Activated CD4-positive, alpha-beta memory T cell treated with anti-CD3 and anti-CD28 coated beads for 36 hours (primary cell): ENCODE measurements around the gene FAM13C. TPM values are rescaled to one million over a fixed set of nuclear protein-coding genes. Genes with fewer than 3 reads are reported as not detected.

Experiments
- CTCF ChIA-PET: fragments of 350-600 bp; sonication (Branson Sonifier 250); formaldehyde crosslinking; loops from one replicate; lab custom pipeline; 2021; ENCODE audit warnings: antibody characterized with exemption, inconsistent platforms; lab: Charles Lee
- POLR2A ChIA-PET: fragments of 350-600 bp; sonication (Branson Sonifier 250); formaldehyde crosslinking; loops from one replicate; lab custom pipeline; 2021; ENCODE audit warnings: antibody characterized with exemption; lab: Charles Lee
- DNase-seq: peaks from one replicate; pipeline ENCODE4 v3.0.0-alpha.2; 2020
- H3K27ac Mint-ChIP-seq: one replicate; pipeline ENCODE4 v1.8.0; 2021; ENCODE audit warnings: mixed read lengths
- H3K27me3 Mint-ChIP-seq: one replicate; pipeline ENCODE4 v1.8.0; 2021; ENCODE audit warnings: mixed read lengths
- H3K36me3 Mint-ChIP-seq: one replicate; pipeline ENCODE4 v1.8.0; 2021; ENCODE audit warnings: mixed read lengths
- H3K4me1 Mint-ChIP-seq: one replicate; pipeline ENCODE4 v1.8.0; 2021; ENCODE audit warnings: low read depth, mixed read lengths
- H3K4me3 Mint-ChIP-seq: one replicate; pipeline ENCODE4 v1.8.0; 2021; ENCODE audit warnings: mild to moderate bottlenecking, mixed read lengths
- H3K9me3 Mint-ChIP-seq: one replicate; pipeline ENCODE4 v1.8.0; 2021; ENCODE audit warnings: mixed read lengths
- intact Hi-C: fragments of 100-400 bp; cut with micrococcal nuclease; formaldehyde crosslinking; loops from one replicate; pipeline ENCODE4 v1.15.1; 2023
- total RNA-seq, 2 experiments: library from RNA; stranded (reverse); gene quantifications; one replicate each; pipeline ENCODE4 v1.2.3, GENCODE V29; 2021

FAM13C gene
- total RNA-seq, 2 experiments from 2014 or later, result not detected

- CTCF ChIA-PET, result no interaction called here
- H3K27me3 Mint-ChIP-seq, result no peaks in the 10 kb centered on the region
- H3K4me3 Mint-ChIP-seq, result no peak overlapping the region
- POLR2A ChIA-PET, result no interaction called here
- no peak overlapping the region for H3K27ac Mint-ChIP-seq
- no peaks in the 10 kb centered on the region for H3K4me1 Mint-ChIP-seq
- no peaks in the 10 kb centered on the region for H3K9me3 Mint-ChIP-seq
- DNase-seq, result no peak
- intact Hi-C loops, result no loop called here
- H3K36me3 Mint-ChIP-seq, result no peaks in the 10 kb centered on the region
These were observed 20.5 kb upstream of the FAM13C start for GRCh38 chr10:59382831-59383295.

DNA sequence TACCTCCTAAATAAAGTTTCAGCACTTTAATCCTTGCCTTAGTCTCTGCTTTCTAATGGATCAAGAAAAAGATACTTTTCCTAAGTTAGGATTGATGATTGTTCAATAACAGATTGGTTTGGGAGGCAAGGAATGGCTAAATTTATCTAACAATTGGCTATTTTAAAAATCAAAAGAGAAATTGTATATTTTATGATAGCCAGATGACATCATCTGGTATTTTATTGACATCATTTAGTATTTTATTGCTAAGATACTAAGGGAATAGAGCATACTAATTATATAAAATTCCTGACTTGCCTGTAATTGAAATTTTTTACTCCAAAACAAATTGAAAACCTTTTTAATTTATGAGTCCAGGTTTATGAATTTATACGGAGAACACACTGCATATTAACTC lies 19.3 kb upstream of the FAM13C start:
- no peak overlapping the region for H3K27ac Mint-ChIP-seq

GRCh38 chr10:59376846-59377245 lies 14.5 kb upstream of the FAM13C start:
- Mint-ChIP-seq H3K27ac (no peak overlapping the region), H3K4me3 (no peak overlapping the region), H3K27me3 (no peaks in the 10 kb centered on the region), H3K36me3 (no peaks in the 10 kb centered on the region), H3K9me3 (no peaks in the 10 kb centered on the region), H3K4me1 (no peaks in the 10 kb centered on the region)
- DNase-seq, result no peak
- ChIA-PET POLR2A (no interaction called here), CTCF (no interaction called here)
- intact Hi-C loops, result no loop called here

More for the DNA sequence above, 19.3 kb upstream of the FAM13C start:
- Mint-ChIP-seq H3K9me3 (no peaks in the 10 kb centered on the region), H3K27me3 (no peaks in the 10 kb centered on the region), H3K4me1 (no peaks in the 10 kb centered on the region), H3K36me3 (no peaks in the 10 kb centered on the region), H3K4me3 (no peak overlapping the region)
- ChIA-PET CTCF (no interaction called here), POLR2A (no interaction called here)
- no peak for DNase-seq
- intact Hi-C loops, result no loop called here

- Mint-ChIP-seq H3K27me3 (no peaks in the 10 kb centered on the region), H3K27ac (no peak overlapping the region), H3K4me3 (no peak overlapping the region), H3K36me3 (no peaks in the 10 kb centered on the region), H3K4me1 (no peaks in the 10 kb centered on the region), H3K9me3 (no peaks in the 10 kb centered on the region)
- ChIA-PET CTCF (no interaction called here), POLR2A (no interaction called here)
- DNase-seq, result no peak
- intact Hi-C loops, result no loop called here
These were observed 13.6 kb upstream of the FAM13C start for GRCh38 chr10:59375990-59376389.

- intact Hi-C loops, result no loop called here
- no peak overlapping the region for H3K27ac Mint-ChIP-seq
- H3K4me1 Mint-ChIP-seq, result no peaks in the 10 kb centered on the region
- no peak overlapping the region for H3K4me3 Mint-ChIP-seq
- POLR2A ChIA-PET, result no interaction called here
- DNase-seq, result no peak
- no peaks in the 10 kb centered on the region for H3K36me3 Mint-ChIP-seq
- H3K27me3 Mint-ChIP-seq, result no peaks in the 10 kb centered on the region
- CTCF ChIA-PET, result no interaction called here
- no peaks in the 10 kb centered on the region for H3K9me3 Mint-ChIP-seq
These were observed 12.6 kb upstream of the FAM13C start for GRCh38 chr10:59374916-59375315.

DNA sequence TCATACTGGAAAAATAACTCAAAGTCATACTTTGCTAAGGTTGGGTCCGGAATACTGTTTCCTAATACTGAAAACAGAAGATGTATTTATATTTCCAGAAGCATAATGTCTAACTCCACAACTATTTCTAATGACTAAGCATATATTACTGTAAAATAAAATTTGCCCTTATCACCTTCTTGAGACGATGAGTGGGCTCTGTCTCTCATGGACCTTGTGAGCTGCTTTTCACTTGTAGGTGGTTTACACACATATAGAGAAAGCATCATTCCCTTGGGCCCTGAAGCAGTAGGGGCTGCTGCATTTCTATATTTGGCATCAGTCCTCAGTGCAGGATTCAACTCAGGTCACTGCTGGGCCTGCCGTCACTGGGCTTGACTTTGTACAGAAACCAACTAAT lies 10.7 kb upstream of the FAM13C start:
- no peaks in the 10 kb centered on the region for H3K27me3 Mint-ChIP-seq
- no peaks in the 10 kb centered on the region for H3K9me3 Mint-ChIP-seq
- no peak overlapping the region for H3K27ac Mint-ChIP-seq
- H3K4me3 Mint-ChIP-seq, result no peak overlapping the region
- no peaks in the 10 kb centered on the region for H3K36me3 Mint-ChIP-seq
- ChIA-PET CTCF (interaction anchor here (0.6 kb wide), 1 partner anchor 848 kb away, joined by 4 read pairs; no protein-coding TSS in a partner anchor), POLR2A (no interaction called here)
- intact Hi-C loops, result no loop called here
- H3K4me1 Mint-ChIP-seq, result no peaks in the 10 kb centered on the region
- DNase-seq, result no peak

DNA sequence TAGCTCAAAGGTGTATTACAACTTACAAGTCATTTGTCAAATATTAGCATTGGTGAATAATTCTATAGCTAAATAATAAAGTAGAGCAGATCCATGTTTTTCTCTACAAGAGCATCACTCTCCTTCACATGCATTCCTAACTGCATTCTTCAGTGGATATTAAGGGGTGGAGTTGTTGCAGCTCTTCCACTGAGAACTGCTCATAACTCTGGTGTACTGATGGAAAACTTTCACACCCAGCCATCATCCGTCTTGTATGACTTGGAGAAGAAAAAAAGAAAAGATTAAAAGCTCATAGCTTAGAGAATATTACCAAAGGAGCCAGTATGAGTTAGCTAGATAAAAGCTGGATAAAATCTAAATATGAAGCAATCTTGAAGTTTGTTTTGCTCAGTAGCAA lies 10.2 kb upstream of the FAM13C start:
- CTCF ChIA-PET, result interaction anchor here (0.6 kb wide), 1 partner anchor 848 kb away, joined by 4 read pairs; no protein-coding TSS in a partner anchor
- Mint-ChIP-seq H3K9me3 (no peaks in the 10 kb centered on the region), H3K27me3 (no peaks in the 10 kb centered on the region), H3K4me1 (no peaks in the 10 kb centered on the region), H3K4me3 (no peak overlapping the region), H3K27ac (no peak overlapping the region), H3K36me3 (no peaks in the 10 kb centered on the region)
- no peak for DNase-seq
- POLR2A ChIA-PET, result no interaction called here
- intact Hi-C loops, result no loop called here

- no peaks in the 10 kb centered on the region for H3K36me3 Mint-ChIP-seq
- no peak for DNase-seq
- POLR2A ChIA-PET, result no interaction called here
- CTCF ChIA-PET, result no interaction called here
- peaks cover 12% of the 10 kb centered on the region for H3K4me1 Mint-ChIP-seq
- H3K27ac Mint-ChIP-seq, result no peak overlapping the region
- intact Hi-C loops, result no loop called here
- no peaks in the 10 kb centered on the region for H3K9me3 Mint-ChIP-seq
- peaks cover 11% of the 10 kb centered on the region for H3K27me3 Mint-ChIP-seq
- H3K4me3 Mint-ChIP-seq, result no peak overlapping the region
These were observed 3.9 kb upstream of the FAM13C start for GRCh38 chr10:59366290-59366689.

DNA sequence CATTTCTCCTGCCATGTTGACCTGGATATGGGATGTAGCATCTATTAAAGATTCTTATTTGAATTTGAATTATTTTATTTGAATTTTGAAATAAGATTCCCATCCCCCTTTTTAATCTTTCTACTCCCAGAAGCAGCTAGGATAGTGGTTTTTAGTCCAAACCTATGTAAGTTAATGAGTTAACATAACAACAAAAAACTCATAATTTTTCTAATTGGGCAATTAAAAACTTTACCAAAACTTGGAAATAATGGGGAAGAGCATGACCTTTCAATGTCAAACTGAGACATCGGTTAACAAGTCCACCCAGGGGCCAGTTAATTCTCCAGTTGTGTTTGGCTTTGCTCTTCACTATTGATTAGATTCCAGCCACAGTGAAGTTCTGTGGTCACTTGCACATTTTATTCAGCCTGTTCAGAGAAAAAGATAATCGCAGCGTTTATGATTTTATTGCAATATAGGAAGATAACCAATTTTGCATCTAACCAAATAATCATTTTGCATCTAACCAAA lies 1.2 kb upstream of the FAM13C start:
- no peak overlapping the region for H3K27ac Mint-ChIP-seq
- ChIA-PET CTCF (no interaction called here), POLR2A (no interaction called here)
- H3K4me3 Mint-ChIP-seq, result no peak overlapping the region
- no peaks in the 10 kb centered on the region for H3K36me3 Mint-ChIP-seq
- peaks cover 11% of the 10 kb centered on the region for H3K27me3 Mint-ChIP-seq
- intact Hi-C loops, result no loop called here
- no peak for DNase-seq
- H3K4me1 Mint-ChIP-seq, result peaks cover 12% of the 10 kb centered on the region
- no peaks in the 10 kb centered on the region for H3K9me3 Mint-ChIP-seq

DNA sequence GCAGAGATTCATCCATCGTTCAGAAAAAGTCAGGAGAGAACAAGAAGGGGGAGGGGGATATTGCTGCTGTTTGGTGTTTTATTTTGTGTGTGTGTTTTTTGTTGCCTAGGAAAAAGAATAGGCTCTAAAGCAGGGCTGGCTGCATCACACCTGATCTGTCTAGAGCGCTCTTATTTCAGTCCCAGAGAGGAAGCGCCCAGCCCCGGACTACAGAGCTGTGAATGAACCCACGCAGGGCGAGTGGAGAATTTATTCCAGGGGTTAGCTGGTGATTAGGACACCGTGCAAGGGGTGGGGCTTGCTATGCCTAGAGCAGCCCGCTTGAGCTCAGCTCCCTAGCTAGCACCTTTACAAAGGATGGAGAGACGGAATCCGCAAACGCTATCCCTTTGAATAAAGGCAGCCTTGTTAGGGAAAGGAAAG lies 621 bp upstream of the FAM13C start:
- H3K4me3 Mint-ChIP-seq, result no peak overlapping the region
- no peaks in the 10 kb centered on the region for H3K9me3 Mint-ChIP-seq
- intact Hi-C loops, result no loop called here
- ChIA-PET CTCF (no interaction called here), POLR2A (no interaction called here)
- no peak overlapping the region for H3K27ac Mint-ChIP-seq
- H3K27me3 Mint-ChIP-seq, result peaks cover 11% of the 10 kb centered on the region
- peaks cover 12% of the 10 kb centered on the region for H3K4me1 Mint-ChIP-seq
- H3K36me3 Mint-ChIP-seq, result no peaks in the 10 kb centered on the region
- peak; percentile 17 for DNase-seq

GRCh38 chr10:59361663-59362143 lies 646 bp downstream of the FAM13C start:
- ChIA-PET CTCF (no interaction called here), POLR2A (no interaction called here)
- Mint-ChIP-seq H3K27me3 (peaks cover 11% of the 10 kb centered on the region), H3K9me3 (no peaks in the 10 kb centered on the region), H3K4me1 (peaks cover 12% of the 10 kb centered on the region), H3K36me3 (no peaks in the 10 kb centered on the region), H3K4me3 (peak overlapping the region; percentile 6), H3K27ac (no peak overlapping the region)
- intact Hi-C loops, result no loop called here
- no peak for DNase-seq

DNA sequence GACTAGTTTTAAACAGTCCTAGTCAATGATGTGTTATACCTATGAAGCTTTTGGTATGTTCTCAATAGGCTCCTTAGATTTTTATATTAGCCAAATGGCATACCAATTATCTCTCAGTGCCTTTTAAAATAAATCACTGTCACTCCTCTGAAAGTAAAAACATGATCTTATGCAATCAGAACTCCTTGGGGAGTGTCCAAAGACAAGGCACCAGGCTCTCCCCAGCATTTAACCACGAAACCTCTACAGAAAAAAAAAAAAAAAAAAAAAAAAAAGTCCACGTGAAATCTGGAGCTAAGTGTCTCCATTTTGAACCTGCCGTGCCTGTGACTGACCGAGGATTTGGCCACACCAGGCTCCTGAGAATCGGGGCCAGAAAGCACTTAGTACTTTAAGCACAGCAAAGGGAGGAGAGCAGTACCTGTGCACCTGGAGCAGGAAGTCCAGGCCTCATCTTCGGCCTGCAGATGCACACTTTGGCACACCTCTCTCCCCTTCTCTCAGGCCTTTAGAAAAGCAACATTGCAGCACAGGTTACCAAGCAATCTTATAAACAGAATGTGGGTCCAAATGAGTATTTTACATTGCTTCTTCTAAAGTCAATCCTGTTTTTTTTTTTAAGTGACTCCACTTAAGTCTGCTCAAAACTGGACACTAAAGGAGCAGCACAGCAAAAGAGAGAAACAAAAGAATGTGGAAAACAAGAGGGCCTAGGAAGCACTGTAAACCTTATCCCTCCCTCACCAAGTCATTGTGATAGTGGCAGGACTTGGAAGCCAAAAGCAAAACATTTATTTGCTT lies 1.5 kb downstream of the FAM13C start:
- Mint-ChIP-seq H3K27me3 (peaks cover 11% of the 10 kb centered on the region), H3K36me3 (no peaks in the 10 kb centered on the region), H3K9me3 (no peaks in the 10 kb centered on the region), H3K4me3 (no peak overlapping the region), H3K27ac (no peak overlapping the region), H3K4me1 (peaks cover 12% of the 10 kb centered on the region)
- POLR2A ChIA-PET, result no interaction called here
- intact Hi-C loops, result no loop called here
- no peak for DNase-seq
- CTCF ChIA-PET, result no interaction called here

- Mint-ChIP-seq H3K4me1 (peaks cover 12% of the 10 kb centered on the region), H3K4me3 (no peak overlapping the region), H3K27me3 (peaks cover 5% of the 10 kb centered on the region), H3K9me3 (no peaks in the 10 kb centered on the region), H3K36me3 (no peaks in the 10 kb centered on the region), H3K27ac (no peak overlapping the region)
- intact Hi-C loops, result no loop called here
- POLR2A ChIA-PET, result no interaction called here
- no peak for DNase-seq
- CTCF ChIA-PET, result no interaction called here
These were observed 3.8 kb downstream of the FAM13C start for GRCh38 chr10:59358576-59358975.
